NCI-H2107 treated with DMSO at 0.1 percent for 48 hours (cell line): ENCODE measurements around the gene EHD3.

Experiments used
- DNase-seq: peaks from one replicate; lab custom pipeline; 2025; ENCODE audit not compliant: unreplicated experiment; lab: John Stamatoyannopoulos, UW

The EHD3 gene

DNA sequence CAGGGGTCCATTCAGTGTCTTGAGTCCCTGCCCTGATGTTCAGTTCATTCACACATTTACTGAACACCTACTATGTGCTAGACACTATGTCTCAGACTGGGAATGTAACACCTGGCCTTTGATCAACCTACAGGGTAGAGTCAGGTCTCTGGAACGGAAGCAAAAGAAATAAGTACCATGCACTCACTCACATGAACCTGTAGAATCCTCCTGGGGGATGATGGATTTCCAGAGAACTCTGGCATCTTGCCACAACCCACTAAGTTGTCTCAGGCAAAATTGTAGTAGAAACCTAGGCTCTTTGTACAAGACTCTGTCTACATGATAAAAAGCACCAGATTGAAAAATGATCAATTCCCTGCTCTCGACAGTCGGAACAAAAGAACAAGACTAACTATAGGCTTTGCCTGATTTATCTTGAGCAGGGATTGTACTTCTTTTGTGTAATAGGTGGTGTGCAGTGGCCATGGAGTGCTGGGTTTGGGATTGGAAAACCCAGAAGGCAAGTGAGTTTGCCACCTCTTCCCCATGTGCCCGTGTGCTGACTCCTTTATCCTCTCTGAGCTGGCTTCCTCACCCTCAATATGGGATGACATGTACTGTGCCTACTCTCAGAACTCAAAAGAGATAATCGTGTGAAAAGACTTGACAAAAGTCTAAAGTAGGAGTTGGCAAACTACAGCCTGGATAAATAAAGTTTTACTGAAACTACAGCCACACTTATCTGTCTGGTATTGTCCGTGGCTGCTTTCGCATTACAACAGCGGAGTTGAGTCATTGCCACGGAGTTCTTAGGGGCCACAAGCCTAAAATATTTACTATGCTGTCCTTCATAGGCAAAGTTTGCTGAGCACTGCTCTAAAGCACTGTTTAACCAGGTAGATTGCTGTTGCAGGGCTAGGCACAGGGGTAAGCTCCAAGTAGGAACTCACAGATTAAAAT is 21.0 kb upstream of the EHD3 start:
- no peak for DNase-seq

DNA sequence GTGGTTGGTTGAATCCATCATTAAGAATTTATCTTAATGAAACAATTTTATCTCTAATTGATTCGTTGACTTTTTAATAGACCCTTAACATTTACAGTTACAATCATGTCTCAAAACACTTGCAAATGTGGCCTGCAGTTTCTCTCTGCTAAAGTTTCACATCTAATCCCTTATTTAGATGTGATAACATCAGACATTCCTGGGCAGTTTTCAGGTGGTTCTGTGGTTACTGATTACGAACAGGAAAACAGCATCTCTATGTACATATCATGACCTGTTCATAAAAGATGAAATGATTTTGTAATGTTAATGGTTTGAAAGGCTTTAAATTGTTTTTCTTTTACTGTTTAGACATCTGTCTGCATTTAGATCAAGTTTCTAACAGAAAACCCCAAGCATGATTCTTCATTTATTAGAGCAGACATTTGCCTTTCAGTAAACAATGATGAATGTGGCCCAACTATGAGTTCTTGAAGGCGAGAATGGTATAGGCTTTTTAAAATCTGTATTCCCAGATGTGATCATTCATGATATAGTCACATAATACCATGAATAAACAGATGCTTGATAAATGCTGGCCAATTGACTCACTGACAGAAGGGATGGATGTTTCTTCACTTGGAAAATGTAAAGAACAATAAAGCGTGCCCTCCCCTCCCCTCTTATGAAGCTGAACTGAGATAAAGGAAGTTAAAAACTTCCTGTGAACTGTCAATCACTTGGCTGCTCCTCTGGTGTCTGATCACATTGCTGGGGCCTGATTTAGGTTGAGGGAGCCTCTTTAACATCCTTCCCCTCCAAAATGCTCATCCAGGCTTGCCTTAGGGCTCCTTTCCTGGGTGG is 20.1 kb upstream of the EHD3 start:
- DNase-seq, result no peak

DNA sequence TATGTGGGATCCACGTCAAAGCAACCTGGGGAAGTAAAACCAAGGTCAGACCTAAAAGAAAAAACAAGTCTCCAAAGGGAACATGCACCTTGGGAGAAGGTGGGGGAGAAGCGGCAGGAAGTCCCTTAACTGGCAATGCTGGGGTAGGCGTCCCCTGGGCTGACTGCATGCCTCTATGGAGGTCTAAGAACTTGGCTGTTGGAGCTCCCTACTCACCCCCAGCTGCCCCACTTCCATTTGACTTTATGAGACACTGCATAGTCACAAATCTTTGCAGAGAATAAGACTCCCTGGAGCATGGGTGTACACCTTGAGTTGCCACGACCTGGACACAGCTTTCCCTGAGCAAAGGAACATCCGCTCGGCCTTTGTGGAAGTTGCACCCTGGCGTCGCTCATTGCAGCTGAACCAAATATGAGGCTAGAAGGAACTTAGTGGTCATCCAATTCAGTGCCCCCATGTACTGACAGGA is 19.5 kb upstream of the EHD3 start:
- DNase-seq, result no peak

DNA sequence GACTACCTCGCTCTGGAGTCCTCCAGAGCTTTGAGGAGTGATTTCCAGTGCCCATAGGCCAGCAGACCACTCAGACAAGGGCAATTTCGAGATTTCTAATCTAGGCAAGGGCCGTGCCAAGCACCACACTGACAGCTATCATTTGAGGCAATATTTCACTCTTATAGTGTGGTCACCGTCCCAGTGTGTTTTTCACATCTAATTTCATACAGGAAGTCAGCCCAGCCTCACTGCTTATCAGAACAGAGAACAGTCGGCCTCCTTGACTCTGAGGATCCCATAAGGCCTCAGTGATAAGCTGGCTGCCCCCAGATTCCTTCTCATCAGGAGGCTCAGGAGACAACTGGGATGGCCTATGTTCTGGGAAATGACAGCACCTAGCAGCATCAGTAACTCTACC is 17.2 kb upstream of the EHD3 start:
- no peak for DNase-seq

DNA sequence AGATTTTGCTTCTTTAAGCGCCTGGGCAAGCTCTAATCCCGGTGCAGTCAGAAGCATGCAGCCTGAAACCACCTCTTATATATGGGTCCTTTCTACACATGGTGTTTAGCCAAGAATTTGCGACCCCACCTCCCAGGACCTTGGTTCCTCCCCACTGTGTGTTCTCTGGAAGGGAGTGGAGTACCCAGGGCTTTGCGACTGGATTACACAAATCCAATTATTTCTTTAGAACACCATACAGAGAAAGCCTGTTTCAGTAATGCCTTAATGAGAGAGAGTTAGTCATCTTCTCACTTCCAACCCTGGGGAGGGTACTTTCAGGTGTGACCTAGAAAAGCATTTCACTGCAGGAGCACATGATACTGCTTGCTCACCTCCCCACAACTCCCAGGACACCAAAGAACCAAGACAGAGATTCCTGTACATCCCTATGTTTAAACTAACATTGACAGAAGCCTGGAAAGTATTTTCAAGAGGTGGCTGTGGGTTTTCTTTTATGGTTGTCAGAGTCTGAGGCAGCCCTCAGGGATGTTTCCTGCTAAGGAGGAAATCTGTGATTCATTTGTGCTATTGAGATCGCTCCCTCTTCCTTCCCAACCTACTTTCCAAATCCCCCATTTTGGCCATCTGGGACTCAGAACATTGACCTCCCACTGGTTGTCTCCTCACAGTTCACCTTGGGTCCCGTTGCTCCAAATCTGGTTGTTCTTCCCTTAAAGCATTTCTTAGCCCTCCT is 16.3 kb upstream of the EHD3 start, which contains the start of gene CAPN14:
Gene CAPN14, minus strand, starts transcription at position 51 of the 736 bp plus-strand sequence. CDS start 12,068 bp downstream, outside the sequence.
- DNase-seq, result no peak

DNA sequence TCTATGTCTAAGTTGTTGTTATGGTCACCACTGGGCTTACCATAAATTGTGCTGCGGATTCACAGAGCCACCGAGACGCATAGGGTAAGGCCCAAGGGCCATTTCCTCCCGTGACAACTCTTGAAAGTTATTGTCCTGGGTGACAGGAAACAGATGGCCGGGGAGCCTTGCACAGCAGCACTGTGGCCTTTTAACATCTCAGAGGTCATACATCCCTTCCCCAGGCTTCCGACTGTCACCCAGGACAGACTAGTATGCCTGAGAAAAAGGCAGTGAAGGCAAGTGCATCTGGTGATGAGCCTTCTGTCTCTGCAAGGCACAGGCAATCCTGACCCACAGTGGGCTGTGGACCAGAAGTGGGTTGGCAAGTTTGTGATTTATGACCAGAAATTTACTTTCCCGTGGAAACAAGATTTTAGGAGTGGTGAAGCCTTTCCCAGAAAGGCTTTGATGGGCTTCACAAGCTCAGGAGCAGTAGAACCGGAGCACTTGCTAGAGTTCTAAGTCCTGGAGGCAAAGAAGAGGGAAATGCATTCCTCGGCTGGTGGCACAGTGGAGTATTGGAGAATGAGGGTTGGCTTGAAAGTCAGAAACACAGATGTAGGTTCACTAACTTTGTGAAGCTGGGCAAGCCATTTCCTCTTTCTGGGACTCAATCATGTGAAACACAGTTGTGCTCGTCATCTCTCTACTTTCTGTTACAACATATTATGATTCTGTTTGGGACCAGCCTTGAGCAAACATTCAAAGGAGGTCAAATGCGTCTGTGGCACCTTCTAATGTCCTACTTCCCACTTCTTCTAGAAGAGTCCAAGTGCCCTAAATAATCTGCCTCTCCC is 14.6 kb upstream of the EHD3 start:
- no peak for DNase-seq

DNA sequence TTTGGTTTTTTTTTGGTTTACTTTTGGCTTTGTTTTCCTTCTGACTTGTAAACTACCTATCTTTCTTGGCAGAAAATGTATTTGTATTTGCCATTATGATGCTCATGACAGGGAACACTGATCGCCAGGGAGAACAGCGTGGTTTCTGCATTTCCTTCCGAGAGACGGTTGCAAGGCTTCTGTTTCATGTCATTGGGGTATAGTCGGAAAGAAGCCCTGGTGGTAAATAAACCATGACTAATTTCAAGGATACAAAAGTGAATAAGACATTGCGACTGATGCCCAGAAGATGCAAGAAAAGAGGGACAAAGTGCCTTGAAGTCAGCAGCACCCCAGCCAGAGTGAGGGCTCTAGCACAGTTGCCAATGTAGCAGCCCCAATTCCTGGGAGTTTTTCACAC is 12.4 kb upstream of the EHD3 start:
- DNase-seq, result no peak

DNA sequence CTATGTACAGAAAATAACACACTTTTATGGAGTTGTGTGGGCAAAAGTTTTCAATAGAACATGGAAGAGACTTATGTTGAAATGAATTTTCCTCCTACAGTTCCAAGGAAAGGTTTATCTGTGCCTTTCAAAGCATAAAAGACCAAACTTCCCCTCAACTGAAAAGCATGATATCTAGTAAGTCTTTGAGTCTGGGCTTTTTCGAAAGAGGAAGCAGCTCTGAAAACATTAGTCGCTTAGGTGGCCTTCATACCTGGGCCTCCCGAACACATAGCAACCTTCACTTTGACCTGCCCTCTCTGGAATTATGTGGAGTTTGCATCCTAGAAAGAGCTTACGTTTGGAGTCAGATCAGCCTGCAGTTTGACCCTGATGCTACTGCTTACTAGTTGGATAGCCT is 11.9 kb upstream of the EHD3 start:
- no peak for DNase-seq

DNA sequence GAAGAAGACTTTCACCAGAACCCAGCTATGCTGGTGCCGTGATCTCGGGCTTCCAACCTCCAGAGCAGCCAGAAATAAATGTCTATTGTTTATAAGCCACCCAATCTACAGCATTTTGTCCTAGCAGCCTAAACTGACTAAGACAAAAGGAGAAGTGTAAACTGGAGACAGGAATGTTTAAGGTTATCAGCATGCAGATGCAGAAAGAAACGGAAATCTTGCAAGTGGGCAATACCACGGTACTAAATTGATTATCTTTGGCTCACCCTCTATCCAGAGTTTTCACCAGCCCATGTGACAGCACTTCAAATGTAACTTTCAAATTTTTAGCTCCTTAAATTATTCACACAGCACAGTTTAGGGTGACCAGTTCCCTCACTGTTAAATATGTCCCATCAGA is 10.9 kb upstream of the EHD3 start:
- no peak for DNase-seq

DNA sequence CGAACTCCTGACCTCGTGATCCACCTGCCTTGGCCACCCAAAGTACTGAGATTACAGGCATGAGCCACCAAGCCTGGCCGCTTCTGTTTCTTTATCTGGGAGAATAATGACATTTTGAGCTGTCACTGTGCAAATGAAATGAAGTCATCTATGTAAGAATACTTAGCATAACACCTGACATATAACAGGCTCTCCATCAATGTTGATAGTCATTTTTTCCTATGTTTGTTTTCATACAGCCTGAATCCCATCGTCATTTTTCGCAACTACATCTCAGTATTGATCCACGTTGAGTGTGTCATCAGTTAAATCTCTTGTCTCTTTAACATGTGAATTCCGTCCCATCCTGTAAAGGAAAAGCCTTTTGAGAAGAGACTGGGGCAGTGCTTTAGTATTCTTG is 10.2 kb upstream of the EHD3 start:
- DNase-seq, result no peak

DNA sequence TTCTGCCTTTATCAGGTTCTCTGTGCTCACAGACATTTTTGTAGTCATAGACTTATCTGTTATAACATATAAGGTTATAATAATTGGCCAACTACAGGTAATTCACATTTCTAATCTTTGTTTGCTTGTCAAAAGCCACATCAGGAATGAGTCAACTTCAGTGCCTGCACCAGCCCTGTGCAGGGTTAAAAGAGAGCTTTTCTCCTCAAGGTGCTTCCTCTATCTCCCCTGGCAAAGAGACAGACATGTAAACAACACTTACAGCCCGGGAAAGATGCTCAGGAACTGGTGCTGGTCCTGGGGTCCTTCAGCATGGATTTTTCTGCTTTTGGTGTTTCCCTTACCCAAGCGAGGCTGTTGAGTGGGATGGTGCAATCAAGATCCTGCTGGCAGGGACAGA is 7.7 kb upstream of the EHD3 start:
- no peak for DNase-seq

DNA sequence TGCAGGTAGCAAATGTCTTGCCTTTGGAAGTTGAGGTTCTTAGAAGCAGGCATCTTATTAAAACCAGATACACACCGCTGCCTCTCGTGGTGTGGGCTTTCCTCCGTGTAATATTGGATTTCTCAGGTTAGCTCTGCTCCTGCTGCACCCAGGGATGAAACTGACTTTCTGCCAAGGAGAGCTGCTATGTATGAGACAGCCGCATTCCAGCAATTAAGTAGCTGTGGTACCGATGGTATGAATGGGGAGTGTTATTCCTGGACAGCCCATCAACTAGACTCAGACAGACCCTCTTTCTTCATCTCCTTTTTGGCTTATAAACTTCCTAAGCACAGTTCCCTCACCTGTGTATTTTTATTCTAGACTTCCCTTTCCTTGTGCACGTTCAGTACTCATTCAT is 6.8 kb upstream of the EHD3 start:
- no peak for DNase-seq

DNA sequence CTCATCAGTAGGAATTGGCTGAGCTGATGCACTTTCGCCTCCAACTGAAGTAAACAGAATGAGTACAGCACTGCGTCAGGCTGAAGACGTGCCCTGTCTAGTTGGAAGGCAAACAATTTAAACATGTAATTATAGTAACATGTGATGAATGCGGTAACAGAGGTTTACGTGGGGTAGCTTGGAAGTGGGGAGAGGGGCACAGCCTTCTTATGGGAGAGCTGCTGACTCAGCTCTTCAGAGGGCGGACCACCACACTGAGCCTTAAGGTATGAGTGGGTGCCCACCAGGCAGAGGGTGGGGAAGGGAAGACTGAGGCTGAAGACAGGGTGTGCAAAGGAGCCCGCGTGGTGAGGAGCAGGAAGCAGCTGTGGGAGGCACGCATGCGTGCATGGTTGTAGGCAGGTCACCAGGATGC is 6.2 kb upstream of the EHD3 start:
- no peak for DNase-seq

DNA sequence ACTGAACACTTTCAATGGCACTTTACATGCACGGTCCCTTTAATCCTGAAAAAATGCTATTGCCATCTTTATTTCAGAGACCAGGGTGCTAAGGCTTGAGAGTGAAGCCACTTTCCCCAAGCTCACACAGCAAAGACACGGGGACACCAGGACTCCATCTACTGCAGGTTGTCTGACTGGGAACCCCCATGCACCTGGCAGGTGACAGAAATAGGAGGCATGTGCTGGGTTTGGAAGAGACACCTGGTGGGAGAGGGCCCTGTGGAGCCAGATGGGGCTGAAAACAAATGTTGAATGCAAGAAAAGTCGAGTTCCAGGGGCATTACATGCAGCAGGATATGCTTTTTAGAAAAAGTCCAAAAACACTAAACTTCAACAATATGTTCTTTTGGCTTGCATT is 5.2 kb upstream of the EHD3 start:
- no peak for DNase-seq

DNA sequence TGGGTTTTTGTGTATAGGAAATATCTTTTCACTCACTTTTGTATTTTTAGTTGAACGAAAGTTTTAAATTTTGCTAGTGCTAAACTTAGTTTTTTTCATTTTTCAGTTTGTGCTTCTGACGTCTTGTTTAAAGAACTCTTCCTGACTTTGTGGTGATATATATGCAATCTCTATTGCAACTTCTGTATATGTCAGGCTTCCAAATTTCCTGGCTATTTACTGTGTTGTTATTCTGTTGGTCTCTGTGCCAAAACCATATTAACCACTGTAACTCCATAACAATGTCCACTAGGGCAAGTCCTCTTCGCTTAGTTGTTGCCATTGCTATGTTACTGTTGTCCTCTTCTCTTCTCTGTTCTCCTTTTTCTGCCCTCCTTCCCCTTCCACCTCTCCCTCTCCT is 3.2 kb upstream of the EHD3 start:
- DNase-seq, result no peak

DNA sequence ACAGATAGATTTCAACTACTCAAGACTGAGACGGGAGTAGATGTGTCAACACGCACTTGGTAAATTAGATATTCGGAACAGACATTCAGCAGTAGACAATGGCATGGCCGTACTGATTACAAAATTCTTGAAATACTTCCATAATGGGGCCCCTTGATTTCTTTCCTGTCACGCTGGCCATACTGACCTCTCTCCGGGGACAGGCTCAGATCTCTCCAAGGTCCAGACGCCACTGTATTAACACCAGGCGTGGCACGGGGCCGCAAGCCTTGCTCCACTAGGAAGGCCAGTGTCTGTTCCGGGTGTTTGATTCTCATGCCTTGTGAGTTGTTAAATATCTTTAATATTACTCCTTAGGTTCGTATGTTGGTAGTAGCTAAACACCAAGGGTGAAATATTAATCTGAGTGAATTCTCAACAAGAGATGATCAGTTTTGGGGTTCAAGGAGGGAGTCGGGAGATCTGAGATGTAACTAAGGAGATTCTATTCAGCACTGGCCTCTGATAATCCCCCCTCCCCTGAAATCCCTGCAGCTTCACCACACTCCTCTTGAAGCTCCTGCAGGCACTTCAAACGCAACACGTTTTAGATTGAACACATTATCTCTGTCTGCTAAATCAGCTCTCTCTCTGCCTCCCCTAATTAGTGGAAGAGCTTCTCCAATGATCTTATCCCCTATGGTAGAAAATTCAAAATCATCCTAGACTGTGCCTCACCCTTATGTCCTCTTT is 2.2 kb upstream of the EHD3 start:
- no peak for DNase-seq

DNA sequence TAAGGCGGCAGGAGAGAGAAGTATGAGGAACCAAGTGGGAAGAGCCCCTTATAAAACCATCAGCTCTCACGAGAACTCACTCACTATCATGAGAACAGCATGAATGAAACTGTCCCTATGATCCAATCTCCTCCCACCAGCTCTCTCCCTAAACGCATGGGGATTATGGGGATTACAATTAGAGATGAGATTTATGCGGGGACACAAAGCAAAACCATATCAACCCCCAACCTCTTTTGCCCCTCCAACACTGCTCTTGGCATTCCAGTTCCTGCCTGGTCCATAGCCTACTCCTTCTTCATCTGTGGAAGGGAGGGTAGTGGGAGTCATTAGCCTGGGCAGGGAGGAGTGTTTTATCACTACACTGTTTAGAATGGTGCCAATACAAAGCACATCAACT is 1.4 kb upstream of the EHD3 start:
- no peak for DNase-seq

DNA sequence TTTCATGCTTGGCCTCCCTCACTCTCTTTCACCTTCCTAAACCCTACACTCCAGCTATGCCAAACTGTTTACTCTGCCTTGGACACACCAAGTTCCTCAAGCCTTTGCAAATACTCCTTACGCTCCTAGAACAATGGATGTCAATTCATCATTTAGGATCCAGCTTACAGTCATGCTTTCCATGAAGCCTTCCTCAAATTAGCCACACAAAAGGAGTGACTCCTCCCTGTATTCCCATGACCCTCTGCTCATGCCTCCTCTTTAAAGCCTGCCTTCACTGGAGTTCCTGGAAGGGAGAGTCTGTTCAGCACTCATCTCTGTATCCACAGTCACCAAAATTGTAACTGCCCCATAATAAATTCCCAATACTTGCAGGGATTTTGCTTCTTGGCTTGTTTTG is 721 bp upstream of the EHD3 start:
- no peak for DNase-seq

DNA sequence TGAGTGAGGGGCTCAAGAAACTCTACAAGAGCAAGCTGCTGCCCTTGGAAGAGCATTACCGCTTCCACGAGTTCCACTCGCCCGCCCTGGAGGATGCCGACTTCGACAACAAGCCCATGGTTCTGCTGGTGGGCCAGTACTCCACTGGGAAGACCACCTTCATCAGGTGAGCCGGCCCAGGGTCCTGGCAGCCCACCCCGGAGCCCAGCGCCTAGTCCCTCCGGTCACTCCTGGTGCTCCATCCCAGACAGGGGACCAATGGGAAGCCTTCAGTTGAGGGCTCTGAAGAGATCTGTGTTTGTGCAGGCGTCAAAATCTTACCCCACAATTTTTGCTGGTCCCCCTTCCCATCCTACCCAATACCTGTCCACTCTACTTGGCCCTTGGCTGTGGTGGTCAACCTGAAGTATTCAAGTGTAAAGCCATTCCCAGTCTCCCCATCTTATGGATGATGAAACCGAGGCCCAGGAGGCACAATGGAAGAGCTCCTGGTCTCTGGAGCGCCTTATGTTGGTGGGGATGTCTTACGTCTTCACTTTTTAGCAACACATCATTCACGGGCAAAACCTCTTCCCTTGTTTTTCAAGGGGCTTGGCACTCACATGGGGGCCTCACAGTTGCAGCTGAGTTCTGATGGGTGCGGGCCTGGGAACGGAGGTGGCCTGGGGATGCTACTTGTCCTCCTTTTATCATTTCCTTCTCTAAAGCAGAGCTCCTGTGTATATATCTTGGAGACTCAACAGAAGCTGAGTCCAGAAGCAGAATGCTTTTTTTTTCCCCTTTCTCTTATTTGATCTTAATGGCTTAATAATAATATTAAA is 941 bp downstream of the EHD3 start:
- no peak for DNase-seq
